Mucosa of gallbladder (tissue), 1 donor: ENCODE measurements around the gene GRID1. TPM values are rescaled to one million over a fixed set of nuclear protein-coding genes. Genes with fewer than 3 reads are reported as not detected.
A peak's percentile ranks its signal among the peaks of the same experiment; 100 is the strongest.

Experiments
- DNase-seq: peaks from one replicate; pipeline ENCODE4 v3.0.0-alpha.2; 2020; ENCODE audit warnings: low spot score
- total RNA-seq: library from RNA; stranded (reverse); gene quantifications from one replicate; pipeline ENCODE4 v1.2.1, GENCODE V29; 2021
- donor health status: DM: no; HTN: no; CAD: no.

Gene GRID1
- total RNA-seq, 1 donor from 2014 or later = 6.3 TPM

DNA sequence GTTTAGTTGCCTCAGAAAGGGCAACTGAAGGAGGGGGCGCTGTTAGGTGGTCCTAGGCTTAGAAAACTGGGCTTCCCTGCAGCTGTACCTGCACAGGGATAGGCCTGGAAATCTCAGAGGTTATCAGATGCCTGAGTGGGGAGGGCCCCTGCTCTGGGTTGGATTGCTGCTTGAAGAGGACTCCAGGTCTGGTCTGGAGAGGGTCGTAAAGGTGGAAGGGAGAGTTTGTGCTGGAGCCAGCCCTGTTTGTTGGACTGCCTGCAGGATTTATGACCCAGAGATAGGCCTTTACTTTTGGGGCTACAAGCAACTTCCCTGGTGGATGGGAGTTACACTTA, 765.9 kb downstream of the GRID1 start:
- no peak for DNase-seq

DNA sequence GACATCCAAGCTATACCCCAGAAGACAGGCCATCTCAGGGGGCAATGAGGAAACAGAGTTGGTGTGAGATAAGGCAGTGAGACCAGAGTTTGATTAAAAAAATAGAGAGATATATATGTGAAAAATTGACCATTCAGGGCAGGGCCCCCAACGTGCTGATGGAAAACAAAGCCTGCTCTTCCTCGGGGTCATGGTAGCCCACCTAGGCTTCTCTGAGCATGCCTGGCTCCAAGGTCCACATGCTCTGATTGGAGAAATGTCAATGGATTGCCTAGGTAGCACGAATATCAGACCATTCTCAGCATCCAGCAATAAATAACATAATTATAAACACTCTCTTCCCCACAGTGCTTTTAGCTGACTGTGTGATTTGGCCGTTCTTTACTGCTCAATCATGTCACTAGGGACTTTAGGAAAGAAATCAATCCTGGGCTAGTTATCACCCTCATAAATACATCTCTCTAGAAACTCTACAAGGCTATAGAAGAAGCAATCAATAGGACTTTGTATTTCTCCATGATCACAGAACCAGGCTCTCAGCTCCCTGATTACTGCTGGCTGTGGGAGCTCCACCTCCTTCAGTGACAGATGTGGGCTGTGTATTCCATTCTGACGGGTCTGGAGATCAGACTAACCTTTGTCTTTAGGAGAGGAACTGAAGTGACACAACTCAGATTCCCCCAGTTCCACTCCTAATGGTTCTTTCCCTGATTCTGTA, 766.4 kb downstream of the GRID1 start:
- no peak for DNase-seq

DNA sequence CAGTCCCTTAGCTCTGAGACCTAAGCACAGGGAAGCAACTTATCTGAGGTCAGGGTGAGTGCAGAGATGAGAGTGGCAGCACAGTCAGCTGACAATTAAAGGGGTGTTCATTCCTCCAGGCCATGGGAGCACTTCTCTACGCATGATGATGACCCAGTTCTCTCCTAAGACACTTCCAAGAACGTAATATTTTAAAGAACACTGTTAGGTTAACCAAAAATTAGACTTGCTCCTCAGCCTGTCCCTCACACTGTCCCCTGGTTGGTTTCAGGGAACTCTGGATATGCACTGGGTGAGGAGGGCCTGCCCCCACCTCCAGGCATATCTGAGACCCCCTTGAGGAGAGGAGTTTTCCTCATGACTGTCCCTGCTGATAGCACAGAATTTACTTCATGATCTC, 767.5 kb downstream of the GRID1 start:
- no peak for DNase-seq

DNA sequence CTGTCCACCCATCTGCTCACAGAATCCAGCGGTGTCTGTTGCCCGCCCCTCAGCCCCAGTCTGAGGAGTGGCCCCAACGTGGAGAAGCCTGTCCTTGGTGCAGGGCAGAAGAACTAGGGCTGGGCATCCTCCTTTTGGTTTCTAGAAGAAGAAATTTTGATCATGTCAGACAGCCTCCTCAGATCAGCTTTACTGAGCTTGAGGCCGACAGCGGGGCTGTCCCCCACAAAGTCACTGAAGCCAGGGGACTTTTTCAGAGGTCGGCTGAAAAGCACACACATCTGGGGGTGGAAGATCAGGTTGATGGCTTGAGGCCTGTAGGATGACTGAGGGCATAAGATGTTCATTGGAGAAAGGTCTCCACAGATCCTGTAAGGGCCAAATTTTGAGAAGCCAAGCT, 767.9 kb downstream of the GRID1 start:
- DNase-seq = peak; percentile 3

DNA sequence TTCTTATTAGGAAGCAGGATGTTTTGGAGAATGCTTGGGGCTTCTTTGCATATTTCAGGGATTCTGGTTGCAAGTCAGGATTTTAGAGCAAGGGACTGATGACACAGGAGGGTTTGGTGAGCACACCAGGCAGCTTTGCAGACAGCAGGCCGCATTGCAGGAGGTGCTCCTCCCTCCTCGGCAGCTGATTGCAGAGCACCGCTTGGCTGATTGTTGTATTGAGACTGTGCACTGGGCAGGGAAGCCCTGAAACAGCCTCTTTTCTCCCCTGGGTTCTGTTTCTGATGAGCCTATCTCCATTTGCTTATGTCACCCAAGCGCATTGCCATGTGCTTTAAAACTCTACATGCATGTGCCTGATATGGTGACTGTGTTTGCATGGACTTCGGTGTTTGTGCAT, 769.6 kb downstream of the GRID1 start:
- no peak for DNase-seq

DNA sequence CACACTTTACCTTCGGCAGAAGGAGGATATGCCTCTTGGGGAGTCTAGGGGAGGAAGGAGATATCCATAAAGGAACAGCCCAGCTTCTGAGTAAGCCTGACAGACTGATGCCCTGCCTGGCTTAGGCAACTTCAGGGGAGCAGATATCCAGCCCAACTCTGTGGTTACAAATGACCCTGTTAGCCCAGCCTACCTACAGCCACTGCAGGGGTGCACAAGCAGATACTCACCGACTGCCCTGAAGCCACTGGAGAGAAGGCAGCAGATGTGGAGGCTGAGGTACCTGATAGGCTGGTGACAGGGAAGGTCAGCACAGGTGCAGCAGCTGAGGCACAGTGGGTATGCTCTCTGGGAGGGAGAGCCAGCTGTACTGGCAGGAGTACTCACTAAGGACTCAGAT, 770.2 kb downstream of the GRID1 start:
- DNase-seq = no peak

DNA sequence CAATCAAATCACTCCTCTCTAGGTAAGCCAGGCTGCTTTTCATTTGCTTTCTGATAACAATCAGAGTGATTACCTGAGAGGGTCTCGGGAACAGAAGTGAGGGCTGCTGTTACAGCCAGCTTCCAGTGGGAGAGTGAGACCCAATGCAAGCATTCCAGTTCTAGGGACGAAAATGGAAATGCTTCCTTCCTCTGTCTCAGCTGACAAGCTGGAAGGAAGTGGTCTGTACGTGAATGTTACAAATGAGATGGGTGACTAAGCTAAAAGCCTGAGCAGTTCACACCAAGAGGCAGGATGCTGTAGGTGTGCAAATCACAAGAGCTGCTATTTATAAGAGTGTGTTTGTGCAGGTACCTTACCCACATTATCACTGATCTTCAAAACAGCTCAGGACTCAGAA, 772.4 kb downstream of the GRID1 start:
- no peak for DNase-seq

DNA sequence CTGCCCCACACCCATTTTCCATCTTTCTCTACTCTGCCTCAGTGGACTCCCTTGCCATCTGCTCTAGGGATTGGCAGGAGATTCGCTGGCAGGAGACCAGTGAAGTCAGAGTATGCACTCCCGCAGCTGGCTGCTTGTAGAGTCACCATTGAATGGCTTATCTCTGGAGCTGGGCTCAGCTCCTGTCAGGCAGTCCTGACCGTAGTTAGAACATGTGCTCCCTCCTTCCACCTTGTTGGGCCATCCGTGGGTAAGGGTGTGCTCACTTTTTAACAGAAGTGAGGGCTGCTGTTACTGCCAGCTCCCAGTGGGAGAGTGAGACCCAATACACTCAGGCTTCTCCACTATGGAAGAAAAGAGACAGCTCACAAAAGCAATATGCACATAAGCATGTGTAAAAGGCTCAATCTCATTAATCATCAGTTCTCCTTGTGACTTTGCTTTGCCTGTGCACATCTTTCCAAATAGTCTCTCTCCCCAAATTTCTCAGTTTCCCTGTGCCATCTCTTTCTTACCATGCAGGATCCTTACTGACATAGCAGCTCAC, 773.3 kb downstream of the GRID1 start:
- no peak for DNase-seq

DNA sequence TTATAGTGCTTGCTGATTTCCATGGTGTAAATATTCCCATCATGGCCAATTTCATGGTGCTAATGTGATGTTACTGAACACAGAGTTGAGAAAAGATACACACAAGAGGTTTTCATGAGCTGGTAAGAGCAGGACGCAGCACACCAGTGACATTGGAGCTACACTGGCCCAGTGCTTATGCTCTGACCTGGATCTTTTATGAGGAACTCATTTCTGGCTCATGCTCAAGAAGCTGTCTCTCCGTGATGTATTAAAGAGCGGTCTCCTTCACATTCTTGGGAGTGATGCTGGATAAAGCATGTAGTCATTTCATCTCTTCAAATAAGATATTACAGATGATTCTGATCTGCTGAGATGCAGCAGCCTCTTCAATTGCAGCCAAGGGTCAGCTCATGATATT, 785.2 kb downstream of the GRID1 start:
- DNase-seq = no peak

DNA sequence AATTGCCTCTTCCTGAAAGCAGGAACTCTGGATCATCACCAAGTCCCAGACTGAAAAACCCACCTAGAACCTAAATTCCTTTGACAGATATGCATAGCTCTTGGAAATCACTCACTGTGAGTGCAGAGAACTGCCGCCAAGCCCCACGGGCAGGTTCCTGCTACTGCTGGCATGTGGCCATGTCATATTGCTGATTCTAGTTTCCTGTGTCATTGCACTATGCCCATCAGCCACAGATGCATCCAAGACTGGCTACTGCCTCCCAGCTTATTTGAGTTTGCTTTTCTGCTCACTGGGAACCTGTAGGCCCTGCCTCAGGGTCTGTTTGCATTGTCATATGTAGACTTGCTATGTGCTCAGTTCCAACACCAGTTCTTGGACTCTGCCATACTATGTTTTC, 786.0 kb downstream of the GRID1 start:
- DNase-seq = peak; percentile 50

DNA sequence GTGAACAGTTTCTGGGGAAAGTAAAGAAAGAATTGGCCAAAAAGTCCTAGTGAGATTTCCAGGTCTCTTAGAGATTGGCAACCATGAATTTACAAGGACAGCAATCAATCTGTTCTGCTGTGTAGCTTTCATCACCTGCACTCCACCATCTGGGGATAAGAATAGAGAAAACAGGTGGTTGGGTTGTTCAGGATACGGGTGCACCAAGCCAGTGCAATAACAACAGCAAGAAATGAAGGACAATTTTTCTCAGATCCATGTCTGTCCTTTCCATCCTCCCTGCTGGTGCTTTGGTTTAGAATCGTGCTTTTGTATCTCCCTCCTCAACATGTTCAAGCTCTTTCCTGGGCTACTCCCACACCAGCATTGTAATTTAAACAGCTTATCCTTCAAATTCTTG, 787.7 kb downstream of the GRID1 start:
- DNase-seq = no peak

DNA sequence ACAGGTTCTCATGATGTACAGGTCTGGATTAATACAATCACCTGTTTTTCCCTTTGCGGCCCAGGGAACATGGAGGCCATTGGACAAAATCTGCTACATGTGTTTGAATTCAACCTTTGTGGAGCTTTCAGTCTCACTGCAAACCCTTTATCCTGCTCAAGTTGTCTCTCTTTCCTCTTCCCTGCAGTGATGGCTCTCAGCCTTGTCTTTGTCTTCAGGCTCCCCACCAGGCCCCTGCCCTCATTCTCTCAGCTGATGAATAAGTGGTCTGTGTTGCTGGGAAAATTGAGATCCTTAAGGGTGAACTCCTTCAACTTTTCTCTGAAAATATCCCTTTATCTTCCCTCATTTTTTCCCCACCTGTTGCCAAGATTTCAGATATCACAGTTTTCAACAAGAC, 791.2 kb downstream of the GRID1 start:
- no peak for DNase-seq

DNA sequence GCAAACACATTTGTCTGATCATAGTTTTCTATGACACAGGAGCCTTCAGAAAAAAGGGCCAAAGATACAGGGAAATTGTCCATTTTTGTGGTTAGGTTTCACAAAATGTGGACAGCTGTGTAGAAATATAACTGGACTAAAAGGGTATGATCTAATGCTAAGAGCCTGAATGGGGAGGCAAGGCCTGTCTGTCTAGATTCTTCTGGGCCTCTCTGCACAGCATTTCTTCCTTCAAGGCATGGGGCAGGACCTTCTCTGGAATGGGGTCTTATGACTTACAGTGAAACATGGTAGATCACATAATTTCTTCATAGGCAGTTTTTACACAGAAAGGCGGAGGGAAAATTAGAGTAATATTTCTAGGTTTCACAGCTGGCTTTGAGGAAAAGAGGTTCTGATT, 795.7 kb downstream of the GRID1 start:
- DNase-seq = no peak

DNA sequence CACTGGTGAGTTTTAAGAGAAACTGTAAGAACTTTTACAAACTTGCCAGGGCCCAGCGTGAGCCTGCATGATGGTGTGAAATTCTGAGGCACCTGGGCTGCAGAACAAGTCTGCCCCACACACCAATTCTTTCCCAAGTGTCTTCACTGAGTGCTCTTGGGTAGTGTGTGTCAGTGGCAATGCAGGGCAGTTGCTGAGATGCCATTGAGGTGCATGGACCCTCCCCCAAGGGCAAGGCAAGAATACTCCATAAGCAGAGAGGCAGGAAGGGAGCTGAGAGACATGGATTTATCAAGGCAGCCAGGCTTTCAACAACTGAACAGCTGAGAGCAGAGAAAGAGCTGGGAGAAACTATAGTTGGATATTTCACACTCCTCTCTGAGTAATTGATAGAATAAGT, 801.2 kb downstream of the GRID1 start:
- DNase-seq = no peak

DNA sequence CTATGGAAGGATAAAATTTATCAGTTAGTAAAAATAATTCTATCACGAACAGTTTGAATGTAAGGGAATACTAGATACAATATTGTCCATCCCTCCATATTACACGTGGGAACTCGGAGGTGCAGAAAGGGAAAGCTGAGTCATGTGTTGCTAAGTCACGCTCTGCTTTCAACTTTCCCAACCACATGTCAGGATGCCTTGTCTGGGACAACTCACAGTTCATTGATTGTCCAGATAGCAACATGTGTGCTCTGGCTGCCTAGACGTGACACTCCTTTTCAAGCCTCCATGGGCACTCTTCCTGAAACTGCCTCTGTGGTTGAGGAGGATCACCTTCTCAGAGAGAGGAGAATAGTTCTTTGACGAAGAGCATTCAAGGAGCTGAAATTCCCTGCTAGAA, 808.1 kb downstream of the GRID1 start:
- no peak for DNase-seq

DNA sequence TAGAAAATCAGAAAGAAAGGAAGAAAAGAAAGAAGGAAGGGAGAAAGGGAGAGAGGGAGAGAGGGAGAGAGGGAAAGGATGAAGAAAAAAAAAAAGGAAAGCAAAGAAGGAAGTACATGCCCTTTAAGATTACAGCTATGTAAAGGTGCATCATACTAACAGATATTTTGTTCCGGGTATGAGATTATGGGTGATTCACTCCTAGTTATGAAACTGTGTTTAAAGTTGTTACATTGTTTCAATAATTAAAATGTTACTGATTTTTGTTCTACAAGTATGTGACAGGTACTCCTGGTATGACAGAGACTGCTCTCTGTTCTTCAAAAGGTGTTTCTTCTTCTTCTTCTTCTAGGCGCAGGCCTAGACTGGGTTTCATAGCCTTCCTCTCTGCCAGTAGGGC, 808.9 kb downstream of the GRID1 start:
- no peak for DNase-seq

DNA sequence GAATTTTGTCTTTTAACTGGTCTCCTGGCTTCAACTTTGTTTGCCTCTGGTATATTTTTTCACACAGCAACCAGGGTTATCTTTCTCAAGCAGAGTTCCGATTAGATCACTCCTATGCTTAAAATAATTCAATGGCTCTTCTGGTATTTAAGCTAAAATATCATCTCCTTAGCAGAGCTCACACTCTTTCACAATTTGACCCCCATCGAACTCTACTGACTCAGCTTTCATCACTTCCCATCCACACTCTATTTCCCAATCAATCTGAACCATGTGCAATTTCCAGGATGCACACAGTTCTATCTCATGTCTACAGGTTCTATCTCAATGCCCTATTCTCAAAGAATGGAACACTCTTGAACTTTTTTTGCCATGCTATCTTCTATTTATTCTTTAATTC, 809.5 kb downstream of the GRID1 start:
- no peak for DNase-seq

Other genes with a start within 250 kb of the GRID1 start
- gene WAPL, start 155.0 kb upstream of the GRID1 start, total RNA-seq = 28.6 TPM